OCI-M2 (cell line): ENCODE results near the gene AKT3.
"Not testable (repeated sequence)": the region's sequence is repeated elsewhere in the genome, so short reads cannot be mapped to it uniquely, and the experiment has no call there.

Experiments used
- DNase-seq: peaks from one replicate; lab custom pipeline; 2025; ENCODE audit not compliant: unreplicated experiment; lab: John Stamatoyannopoulos, UW

Gene AKT3

DNA sequence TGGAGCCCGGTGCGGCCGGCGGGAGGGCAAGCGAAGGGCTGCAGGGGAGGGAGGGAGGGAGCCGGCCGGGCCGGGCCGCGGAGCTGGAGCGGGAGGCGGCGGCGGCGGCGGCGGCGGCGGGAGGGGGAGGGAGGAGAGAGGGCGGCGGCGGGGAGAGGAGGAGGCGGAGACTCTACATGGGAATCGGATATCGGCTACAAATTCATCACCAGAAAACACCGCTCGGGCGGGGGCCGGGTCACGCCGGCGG is at the start of gene AKT3:
TSS of gene AKT3 (minus strand) at position 42 of the 250 bp plus-strand sequence. CDS start 7,073 bp downstream, outside the sequence.
- no peak for DNase-seq

DNA sequence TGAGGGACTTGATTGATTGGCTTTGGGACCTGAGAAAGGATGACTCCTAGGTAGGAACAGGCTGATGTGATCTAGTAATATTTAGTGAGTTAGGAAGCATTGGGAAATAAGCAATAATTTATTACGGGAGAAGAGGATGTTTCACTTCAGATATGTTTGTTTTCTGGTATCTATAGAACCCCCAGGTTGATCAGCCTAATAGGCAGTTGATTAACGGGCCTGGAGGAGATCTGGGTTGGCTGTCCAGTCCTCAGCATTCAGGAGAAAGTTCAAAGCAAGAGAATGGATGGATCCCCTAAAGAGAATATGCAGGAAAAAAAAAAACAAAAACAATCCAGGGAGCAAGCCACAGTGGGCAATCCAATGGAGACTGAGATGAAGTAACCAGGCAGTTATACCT is 48.2 kb upstream of the AKT3 start:
- no peak for DNase-seq

DNA sequence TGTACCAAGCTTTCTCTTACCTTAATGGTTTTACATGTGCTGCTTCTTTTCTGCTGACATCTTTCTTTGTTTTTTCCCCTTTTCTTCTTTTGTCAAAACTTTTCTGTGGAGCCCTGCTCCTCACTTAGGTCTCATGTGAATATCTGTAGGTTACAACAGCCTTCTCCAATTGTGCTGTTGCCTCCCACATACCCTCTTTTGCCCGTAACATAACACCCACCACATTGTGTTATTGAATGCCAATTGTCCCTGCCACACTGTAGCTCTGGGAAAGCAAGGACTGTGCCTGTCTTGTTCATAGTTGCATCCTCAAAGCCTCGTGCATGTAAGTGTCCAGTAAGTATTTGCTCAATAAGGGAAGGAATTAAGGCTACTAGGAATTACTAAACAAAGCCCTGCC is 46.3 kb upstream of the AKT3 start:
- DNase-seq = no peak

DNA sequence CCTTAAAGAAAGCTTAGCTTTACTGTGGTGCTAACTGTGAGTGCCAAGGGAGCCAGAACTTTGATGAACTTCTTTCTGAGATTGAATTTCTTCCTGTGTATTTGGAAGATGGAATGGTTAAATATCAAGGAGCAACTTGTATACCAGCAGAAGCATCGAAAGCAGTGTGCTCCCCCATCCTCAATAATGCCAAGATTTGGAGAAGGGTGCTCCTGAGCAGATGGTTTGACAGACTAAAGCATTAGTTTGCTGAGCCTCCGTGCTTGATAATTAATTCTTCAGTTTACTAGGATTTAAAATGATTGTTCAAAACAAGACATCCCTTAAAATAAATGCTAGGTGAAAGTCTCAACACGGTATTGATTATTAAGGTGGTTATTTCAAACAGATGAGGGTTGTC is 42.4 kb upstream of the AKT3 start:
- DNase-seq = no peak

DNA sequence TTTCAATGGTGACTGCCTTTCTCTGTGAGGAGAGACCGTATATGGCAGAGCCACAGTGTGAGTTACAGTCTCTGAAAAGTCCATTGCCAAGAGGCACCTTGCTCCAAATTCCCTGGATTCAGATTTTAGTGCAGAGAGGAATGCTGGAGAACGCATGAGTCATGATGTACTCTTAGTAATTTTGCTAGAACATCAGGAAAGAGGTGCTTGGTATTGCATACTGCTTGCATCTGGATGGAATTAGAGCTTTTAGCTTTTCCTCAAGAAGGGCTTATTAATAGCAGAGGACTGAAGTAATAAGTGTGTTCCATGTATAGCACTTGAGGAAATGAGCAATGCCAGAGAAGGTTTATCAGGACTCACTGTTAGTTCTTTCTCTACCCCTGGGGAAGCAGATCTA is 40.5 kb upstream of the AKT3 start:
- DNase-seq = no peak

DNA sequence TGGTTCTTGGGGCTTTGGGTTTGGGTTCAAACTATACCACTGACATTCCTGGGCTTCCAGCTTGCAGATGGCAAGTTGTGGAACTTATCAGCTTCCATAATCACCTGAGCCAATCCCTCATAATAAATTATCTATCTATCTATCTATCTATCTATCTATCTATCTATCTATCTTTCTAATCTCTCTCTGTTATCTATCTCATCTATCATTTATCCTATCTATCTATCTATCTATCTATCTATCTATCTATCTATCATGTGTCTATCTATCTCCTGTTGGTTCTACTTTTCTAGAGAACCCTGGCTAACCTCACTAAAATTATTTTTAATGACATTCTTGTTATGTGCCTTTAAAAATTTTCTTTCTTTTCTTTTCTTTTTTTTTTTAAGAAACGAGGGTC is 35.8 kb upstream of the AKT3 start:
- DNase-seq = no peak

DNA sequence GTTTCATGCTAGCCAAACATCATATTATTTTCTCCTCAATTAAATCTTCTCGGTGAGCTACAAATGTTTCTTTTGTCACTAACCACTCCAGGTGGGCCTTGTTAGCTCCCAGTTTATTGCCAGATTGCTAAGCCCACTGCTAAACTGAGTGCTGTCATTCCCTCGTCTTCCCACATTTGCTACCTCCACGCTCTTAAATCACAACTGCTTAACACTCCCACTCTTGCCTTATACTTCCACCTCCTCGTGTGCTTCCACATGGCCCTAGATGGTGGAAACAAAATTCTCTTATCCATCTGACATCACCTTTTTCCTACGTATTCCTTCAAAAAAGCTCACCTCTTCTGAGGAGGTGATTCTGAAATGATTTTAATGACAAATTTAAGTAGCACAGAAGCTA is 34.6 kb upstream of the AKT3 start:
- DNase-seq = no peak

DNA sequence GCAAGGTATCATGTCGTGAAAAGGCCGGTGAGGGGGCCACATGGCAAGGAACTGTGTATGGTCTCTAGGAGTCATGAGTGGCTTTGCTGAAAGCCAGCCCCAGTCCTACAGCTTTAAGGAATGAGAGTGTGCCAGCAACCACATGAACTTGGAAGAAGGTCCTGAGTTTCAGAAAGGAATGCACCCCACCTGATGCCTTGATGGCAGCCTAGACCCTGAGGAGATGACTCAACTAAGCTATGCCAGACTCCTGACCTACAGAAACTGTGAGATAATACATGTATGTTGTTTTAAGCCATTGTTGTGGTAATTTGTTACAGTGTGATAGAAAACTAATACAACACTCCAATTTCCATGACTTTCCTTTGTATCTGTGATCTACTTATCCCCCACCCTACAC is 33.5 kb upstream of the AKT3 start:
- DNase-seq = no peak

DNA sequence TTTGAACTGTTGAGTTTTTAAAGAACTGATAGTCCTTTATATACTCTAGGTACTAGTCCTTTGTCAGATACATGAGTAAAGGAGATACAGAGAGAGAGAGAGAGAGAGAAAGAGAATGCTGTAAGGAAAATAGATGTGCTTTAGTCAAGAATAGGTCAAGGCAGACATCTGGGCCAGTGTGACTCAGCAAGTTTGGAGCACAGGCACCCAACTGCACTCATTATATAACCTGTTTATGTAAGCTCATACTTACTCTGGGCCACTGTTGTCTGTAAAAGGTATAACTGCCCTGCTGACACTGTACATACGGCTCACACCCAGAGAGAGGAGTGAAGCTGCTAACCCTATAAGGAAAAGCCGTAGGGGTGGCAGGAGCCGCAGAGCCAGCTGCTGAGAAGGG is 32.2 kb upstream of the AKT3 start:
- DNase-seq = no peak

DNA sequence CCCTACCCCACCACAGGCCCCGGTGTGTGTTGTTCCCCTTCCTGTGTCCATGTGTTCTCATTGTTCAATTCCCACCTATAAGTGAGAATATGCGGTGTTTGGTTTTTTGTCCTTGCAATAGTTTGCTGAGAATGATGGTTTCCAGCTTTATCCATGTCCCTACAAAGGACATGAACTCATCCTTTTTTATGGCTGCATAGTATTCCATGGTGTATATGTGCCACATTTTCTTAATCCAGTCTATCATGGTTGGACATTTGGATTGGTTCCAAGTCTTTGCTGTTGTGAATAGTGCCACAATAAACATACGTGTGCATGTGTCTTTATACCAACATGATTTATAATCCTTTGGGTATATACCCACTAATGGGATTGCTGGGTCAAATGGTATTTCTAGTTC is 27.0 kb upstream of the AKT3 start:
- DNase-seq = not testable (repeated sequence)

DNA sequence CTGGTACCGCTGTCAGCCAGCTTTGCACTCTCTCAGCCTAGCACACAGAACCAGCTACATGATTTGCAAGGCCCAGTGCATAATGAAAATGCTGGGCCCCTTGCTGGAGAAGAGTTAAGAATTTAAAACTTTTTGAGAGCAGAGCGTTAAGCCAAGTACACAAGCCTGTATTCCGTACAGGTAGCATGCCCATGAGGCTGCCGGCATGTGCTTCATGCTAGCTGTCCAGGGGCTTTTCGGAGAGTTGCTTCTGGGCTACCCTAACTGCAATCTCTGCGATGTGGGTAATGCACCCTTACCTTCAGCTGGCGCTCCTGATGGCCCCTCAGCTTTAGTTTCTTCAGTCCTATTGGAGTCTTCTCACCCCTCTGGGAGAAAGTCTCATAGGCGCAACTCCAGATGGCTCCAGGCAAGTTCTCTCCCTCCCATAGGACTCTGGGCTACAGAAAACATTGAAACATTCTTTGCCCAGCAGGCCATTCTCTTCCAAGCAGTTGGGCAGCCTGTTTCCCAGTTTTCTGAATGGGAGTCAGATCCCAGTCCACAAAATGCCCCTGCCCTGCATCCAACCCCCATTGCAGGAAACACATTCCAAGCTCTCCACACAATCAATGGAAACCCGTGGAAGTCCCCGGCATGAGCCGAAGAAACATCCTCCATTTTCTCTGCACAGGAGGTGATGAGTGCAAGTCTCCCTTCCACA is 5.7 kb upstream of the AKT3 start:
- no peak for DNase-seq

DNA sequence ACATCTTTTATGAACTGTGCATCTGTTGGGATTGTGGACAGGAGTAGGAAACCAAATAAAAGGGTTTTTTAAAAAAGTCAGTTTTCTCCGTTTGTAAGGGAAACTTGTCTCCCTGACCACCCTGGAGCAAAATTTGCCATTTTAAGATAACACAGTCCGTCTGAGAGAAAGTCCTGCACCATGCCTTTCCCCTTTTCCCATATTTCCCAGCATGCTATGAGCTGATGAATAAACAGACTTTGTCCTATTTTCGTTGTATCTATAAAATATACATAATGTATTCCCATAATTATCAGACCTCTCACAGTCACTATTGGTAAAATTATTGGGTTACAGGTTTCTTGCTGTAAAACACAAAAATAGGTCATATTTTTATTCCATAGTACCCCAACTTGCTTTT is 1.7 kb upstream of the AKT3 start:
- no peak for DNase-seq

DNA sequence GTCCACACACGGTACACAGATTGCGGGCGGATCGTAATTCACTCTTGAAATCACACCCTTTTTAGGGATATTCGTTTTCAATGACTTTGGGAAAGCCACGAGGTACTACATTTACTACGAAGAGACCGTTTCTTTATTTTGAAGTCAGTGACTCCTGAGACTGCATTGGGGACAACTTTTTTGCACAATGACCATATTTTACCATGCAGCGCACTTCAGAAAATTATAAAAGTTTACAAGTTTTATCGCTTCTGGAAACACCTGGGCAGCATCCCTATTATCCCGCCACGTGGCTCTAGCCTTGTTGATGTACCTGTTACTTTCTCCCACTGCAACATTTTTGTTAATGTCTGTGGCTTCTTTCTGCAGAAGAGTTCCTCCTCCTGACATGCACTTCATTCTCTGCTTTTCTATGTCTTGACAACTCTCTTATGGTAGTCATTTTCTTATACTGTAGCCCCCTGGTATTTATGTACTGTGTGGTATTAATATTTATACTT is 1.3 kb upstream of the AKT3 start:
- no peak for DNase-seq

DNA sequence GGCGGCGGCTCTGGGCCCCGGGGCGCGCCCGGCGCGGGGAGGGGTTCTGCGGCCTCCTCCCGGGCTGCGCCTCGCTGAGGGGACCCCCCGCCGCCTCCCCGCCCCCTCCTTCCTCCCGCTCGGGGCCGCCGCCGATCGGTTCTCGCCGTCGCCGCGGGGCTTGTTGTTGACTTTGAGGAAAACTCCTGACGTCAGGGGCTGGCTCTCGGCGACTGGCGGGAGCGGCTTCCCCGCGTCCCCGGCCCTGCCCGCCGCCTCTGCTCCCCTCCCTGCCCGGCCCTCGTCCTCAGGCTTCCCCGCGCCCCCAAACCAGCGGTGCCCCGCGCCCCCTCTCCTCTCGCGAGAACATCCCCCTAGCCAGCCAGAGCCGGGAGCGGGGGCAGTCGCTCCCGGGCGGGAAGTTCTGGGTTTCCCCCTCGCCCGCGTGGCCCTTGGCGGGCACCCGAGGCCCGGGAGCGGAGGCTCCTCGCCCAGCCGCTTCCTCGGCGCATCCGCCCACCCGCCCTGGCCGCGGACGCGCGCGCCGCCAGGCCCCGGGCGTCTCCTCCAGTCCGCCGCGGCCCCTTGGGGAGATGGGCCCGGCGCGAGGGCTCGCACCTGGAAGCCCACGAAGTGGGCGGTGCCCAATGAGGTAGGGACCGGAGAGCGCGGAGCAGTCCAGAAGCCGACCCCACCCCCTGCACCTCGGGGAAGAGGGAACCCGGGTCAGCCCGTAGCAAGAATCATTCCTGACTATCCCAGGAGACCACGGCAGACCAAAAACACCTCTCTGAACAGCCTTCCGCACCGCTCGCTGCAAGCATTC is 611 bp upstream of the AKT3 start:
- no peak for DNase-seq

DNA sequence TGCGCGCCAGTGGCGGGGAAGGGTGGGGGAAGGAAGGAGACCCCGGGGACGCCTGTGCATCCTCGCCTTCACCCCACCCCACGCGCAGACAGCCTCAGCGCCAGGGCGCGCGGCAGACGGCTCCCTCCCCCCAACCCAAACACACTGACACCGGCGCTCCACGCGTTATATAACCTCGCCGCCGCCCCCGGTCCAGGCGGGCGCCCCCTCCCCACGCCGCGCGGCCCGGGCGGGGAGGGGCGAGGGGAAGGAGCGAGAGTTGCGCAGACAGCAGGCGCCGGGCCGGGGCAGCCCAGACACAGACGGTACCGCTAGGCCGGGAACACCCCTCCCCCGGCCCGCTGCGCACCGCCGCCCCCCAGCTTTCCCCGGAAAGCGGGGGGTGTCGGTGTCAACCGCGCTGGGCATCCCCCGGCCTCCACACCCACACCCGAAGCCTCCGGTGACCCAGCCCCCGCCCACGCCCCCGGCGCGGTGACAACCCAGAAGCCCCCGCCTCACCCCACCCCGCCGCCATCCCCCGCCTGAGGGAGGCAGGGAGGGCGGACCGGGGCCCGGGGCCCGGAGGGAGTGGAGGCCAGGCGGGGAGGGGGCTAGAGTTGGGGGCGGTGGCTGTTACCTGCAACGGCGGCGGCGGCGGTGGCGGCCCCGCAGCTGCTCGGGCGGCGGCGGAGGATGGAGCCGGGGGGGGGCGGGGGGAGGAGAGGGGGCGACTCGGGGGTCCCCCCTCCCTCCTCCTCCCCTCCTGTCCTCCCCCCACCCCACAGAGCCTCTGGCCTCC is 432 bp downstream of the AKT3 start:
- no peak for DNase-seq

DNA sequence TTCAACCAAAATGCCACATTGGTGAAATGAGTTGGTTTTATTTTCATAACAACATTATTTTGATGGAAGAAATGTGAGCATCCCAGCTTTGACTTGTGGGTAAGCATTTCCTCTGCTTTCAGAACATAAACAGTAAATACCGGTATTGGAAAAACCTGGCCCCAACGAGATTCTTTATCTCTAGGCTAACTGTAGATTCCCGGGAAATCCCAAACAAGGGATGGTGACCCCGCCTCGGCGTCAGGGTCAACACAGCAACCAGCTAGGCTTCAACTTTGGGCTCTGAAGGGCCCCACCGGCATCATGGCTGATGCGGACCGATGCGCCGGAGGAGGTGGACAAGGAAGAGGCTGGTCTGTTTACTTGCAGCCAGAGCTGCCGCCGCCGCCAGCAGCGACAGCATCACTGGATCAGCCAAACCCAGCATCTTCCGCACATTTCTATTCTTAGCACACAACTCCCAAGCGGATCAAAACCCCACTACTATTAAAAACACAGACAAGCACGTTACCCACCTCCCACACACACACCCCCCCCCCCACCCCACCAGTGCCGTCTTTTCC is 1.1 kb downstream of the AKT3 start:
- DNase-seq = no peak

DNA sequence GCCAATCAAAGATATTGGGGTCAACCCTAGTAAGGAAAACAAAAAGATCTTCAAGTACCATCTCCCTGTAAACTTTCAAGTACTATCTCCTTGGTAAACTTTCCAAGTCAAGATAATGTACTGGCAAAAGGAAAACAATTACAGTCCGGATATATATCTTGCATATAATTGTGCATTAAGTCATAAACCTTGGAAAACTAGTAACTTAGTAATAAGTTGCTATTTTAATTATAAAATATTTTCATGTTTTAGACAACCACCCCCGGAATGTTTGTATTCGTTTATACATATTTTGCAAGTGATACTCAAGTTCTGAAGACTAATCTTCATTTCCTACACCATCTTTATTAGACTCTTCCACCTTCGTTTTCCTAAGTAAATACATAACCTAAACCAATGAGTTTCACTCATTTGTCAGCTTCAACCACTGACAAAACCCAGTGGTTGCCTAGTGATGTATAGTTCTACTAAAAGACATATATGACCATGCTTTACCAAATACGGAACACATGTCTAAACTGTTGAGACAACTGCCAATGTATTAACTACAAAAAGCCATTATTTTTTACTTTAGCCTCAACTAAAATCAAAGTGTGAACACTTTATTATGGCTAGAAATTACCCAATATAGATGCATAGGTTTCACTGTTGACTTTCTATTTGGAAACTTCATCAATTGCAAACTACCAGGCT is 1.7 kb downstream of the AKT3 start:
- DNase-seq = no peak

DNA sequence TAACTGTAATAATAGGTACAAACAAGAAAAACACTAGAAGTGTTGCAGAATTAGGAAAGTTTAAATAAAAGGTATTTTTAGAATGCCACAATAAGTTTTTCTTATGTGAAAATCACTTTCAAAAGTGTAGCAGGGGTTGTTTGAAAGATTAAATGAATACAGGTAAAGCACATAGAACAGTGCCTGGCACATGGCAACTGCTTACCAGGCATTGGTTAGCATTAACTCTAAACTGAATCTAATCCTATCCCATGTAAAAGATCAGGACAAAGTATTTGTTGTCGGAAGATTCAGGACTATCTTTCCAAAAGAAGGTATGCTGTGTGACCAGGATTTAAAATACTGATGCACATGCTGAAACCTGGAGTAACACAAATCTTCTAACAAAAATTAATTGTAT is 3.3 kb downstream of the AKT3 start:
- DNase-seq = no peak

DNA sequence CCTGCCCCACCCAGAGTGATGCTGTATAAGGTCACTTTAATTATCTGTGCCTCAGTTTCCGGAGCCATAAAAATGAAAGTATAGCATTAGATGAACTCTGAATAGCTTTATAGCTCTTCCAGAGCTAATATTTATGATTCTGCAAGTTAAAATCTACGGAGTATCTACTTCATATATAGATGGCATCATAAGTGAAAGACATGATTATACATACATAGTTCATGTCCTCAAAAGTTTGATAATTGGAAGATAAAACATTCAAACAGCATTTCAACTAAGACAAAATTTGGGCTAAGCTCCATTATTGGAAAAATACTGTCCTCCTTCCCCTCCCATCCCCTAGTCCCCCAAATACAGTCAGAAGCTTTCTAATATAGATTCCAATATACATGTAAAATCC is 4.2 kb downstream of the AKT3 start:
- DNase-seq = no peak

DNA sequence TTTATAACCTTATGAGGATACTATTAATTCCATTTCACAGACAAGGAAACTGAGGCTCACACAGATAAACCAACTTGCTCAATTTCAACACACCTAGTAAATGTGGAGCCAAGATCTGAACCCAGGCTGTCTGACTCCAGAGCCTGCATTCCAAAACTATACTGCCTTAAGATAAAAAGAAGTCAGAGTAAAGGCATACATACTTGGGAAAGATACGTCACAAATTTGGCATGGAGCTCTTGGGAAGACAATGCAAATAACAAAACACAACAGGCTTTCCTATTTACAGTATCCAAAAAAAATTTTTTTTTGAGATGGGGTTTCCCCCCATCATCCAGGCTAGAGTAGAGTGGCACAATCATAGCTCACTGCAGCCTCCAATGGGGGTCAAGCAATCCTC is 5.9 kb downstream of the AKT3 start:
- DNase-seq = no peak

DNA sequence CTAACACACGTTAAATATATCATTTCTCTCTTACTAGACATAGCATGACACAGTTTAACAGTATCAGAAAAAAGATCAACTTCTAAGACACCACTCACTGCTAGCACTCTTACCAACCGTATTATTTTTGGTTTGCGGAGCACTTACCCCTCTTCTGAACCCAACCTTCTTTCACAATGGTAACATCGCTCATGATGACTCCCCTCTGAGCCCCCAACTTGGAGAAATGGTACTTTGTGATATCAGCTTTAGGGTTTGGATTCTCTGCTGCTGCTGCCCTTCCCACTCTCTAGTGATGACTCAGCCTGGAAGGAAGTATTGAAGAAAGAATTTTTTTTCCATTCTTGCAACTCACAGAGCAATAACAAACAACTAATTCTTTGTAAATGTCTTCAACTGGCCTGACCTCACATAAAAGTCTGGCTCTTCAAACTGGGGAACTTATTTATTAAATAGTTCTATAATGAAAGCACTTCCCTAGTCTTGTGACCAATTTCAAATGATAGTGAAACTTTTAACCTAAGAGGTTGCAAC is 7.0 kb downstream of the AKT3 start:
- no peak for DNase-seq
